Tibial nerve (tissue), 3 donors: ENCODE data around the gene GDF15.

Experiments used
- CTCF ChIP-seq, 5 experiments: fragments of 200-600 bp in 3 of 5; fragments of 450-650 bp in 2 of 5; sonication (generic) in 3 of 5; IDR thresholded peaks; one replicate each; pipeline ENCODE4 v1.5.1; 2016 to 2019; ENCODE audit warnings: antibody characterized with exemption in 5 of 5, mild to moderate bottlenecking in 3 of 5, moderate library complexity in 2 of 5
- POLR2A ChIP-seq, 2 donors: fragments of 450-650 bp; IDR thresholded peaks; one replicate each; pipeline ENCODE4 v1.6.1; 2017; ENCODE audit warnings: antibody characterized with exemption in 2 of 2, mild to moderate bottlenecking in 2 of 2, moderate library complexity in 2 of 2

- TF ChIP-seq CTCF (IDR thresholded peaks at IDR 0.05): peak in 3 of 5 experiments; percentile 19 to 28 (median 25)
- TF ChIP-seq POLR2A (IDR thresholded peaks at IDR 0.05): no peak
These were observed 22.1 kb downstream of the GDF15 start for GRCh38 chr19:18408053-18408476.
